Thymus (tissue), 11 donors: Measurements from ENCODE around the gene CCNL1. TPM values are rescaled to one million over a fixed set of nuclear protein-coding genes. Genes with fewer than 3 reads are reported as not detected.

Experiments used
- DNase-seq, 9 donors: peaks; one replicate each; pipeline ENCODE4 v3.0.0-alpha.2; 2013; ENCODE audit warnings: low spot score in 9 of 9, low read depth in 6 of 9, missing footprints in 1 of 9
- H3K27ac ChIP-seq, 2 donors: one replicate each; pipeline ENCODE4 v1.5.1; 2013; ENCODE audit warnings: control low read depth in 1 of 2, low read depth in 1 of 2, low read length in 1 of 2, mild to moderate bottlenecking in 1 of 2, moderate library complexity in 1 of 2
- H3K27me3 ChIP-seq, 2 donors: one replicate each; pipeline ENCODE4 v1.5.1; 2013; ENCODE audit warnings: low read length in 1 of 2; ENCODE audit not compliant: control insufficient read depth in 2 of 2, insufficient read depth in 1 of 2
- H3K36me3 ChIP-seq, 2 donors: one replicate each; pipeline ENCODE4 v1.5.1; 2013; ENCODE audit warnings: low read length in 1 of 2, mild to moderate bottlenecking in 1 of 2, moderate library complexity in 1 of 2; ENCODE audit not compliant: control insufficient read depth in 2 of 2, insufficient read depth in 2 of 2
- H3K4me1 ChIP-seq, 2 donors: one replicate each; pipeline ENCODE4 v1.5.1; 2013; ENCODE audit warnings: low read length in 2 of 2; ENCODE audit not compliant: control insufficient read depth in 2 of 2, insufficient read depth in 2 of 2
- H3K4me3 ChIP-seq, 2 donors: one replicate each; pipeline ENCODE4 v1.5.1; 2013; ENCODE audit warnings: low read length in 2 of 2, control low read depth in 1 of 2, mild to moderate bottlenecking in 1 of 2
- H3K9me3 ChIP-seq, 2 donors: one replicate each; pipeline ENCODE4 v1.5.1; 2013; ENCODE audit warnings: low read length in 1 of 2, mild to moderate bottlenecking in 1 of 2; ENCODE audit not compliant: control insufficient read depth in 2 of 2, insufficient read depth in 1 of 2
- WGBS: extraction: QIAGEN DNeasy Blood & Tissue Kit; methylation state at CpG from one replicate; pipeline ENCODE4 v1.1.7; 2013; 5-methylcytosine and 5-hydroxymethylcytosine counted together
- polyA plus RNA-seq: library from polyadenylated mRNA; stranded (reverse); fragments of 200-250 nt; gene quantifications from one replicate; pipeline ENCODE4 v1.2.3, GENCODE V29; 2013
- total RNA-seq: library from RNA; stranded (reverse); fragments of 120-200 nt; gene quantifications from one replicate; pipeline ENCODE4 v1.2.4, GENCODE V29; 2013
- donor health status: healthy.

CCNL1 gene
- total and polyA plus RNA-seq, 2 donors, result 247 to 248 TPM

- no peaks in the 10 kb centered on the region for H3K36me3 ChIP-seq
- H3K27me3 ChIP-seq, result peaks cover 0 to 8% of the 10 kb centered on the region in 2 donors
- H3K9me3 ChIP-seq, result peaks cover 0 to 4% of the 10 kb centered on the region in 2 donors
- DNase-seq, result no peak
- 83% methylated on average over 3 of the region's 3 CpGs for WGBS
- H3K4me1 ChIP-seq, result peaks cover 0 to 10% of the 10 kb centered on the region in 2 donors
- no peak overlapping the region for H3K27ac ChIP-seq
- no peak overlapping the region for H3K4me3 ChIP-seq
Observed at GRCh38 chr3:157117206-157117605, 42.7 kb downstream of the CCNL1 start.

- no peak for DNase-seq
- H3K27ac ChIP-seq, result no peak overlapping the region
- peaks cover 0 to 4% of the 10 kb centered on the region in 2 donors for H3K9me3 ChIP-seq
- no peaks in the 10 kb centered on the region for H3K36me3 ChIP-seq
- peaks cover 0 to 8% of the 10 kb centered on the region in 2 donors for H3K27me3 ChIP-seq
- no peak overlapping the region for H3K4me3 ChIP-seq
- WGBS, result 97% methylated on average over 4 of the region's 4 CpGs
- peaks cover 0 to 10% of the 10 kb centered on the region in 2 donors for H3K4me1 ChIP-seq
Observed at GRCh38 chr3:157116017-157116416, 43.9 kb downstream of the CCNL1 start.

- WGBS, result 86% methylated on average over 10 of the region's 10 CpGs
- Histone ChIP-seq H3K36me3 (no peaks in the 10 kb centered on the region), H3K9me3 (peaks cover 0 to 4% of the 10 kb centered on the region in 2 donors), H3K27ac (no peak overlapping the region), H3K4me3 (no peak overlapping the region), H3K27me3 (peaks cover 0 to 5% of the 10 kb centered on the region in 2 donors), H3K4me1 (peaks cover 0 to 10% of the 10 kb centered on the region in 2 donors)
- DNase-seq, result no peak
Observed at GRCh38 chr3:157115069-157116006, 44.6 kb downstream of the CCNL1 start.

DNA sequence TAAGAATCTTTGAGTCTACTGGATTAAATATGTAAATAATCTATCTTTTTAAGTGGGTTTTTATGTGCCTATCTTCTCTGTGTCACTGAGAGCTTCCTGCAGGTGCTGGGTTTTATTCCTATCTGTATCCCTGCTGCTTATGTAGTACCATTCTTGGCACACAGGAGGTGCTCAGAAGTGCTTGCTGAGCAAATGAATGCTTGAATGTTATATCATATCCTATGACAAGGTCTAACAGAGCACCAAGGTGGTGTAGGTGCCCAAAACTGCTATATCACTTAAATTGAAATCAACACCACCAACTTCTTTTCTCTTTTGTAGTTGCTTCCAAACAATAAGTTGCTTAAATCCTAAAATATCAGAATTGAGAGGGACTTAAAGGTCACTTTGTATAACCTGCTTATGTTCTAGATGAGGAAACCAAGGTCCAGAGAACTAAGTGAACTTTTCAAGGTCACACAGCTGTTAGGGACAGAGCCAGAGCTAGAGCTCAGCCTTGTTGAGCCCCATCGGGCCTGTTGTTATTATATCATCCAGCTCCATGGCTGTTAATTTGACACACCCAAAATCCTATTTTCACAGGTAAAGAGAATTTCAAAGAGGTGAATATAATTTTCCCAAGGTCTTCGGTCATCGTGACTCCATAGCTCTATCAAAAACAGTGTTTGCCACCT lies 46.0 kb downstream of the CCNL1 start:
- Histone ChIP-seq H3K27ac (no peak overlapping the region), H3K9me3 (no peaks in the 10 kb centered on the region)
- WGBS, result 98% methylated on average over 3 of the region's 3 CpGs

DNA sequence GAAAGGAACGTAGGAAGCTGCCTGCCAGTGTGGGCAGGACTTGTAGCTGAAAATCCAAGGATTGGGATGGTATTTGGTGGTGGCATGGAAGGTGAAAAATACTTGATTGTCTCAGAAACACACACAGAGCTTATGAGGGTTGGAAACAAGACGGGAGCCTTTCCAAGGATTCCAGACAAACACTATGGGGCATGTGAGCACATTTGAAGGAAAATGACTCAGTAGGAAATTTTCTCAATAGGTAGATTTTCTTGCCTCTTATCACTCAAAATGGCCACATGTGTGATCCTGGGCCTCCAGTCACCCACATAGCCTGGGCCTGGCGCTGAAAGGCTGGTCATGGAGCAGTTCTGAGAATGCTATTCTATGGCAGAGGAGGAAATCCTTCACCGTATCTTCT lies 47.4 kb downstream of the CCNL1 start:
- 95% methylated on average over 4 of the region's 4 CpGs for WGBS

More for the DNA sequence above, 46.0 kb downstream of the CCNL1 start:
- H3K4me3 ChIP-seq, result no peak overlapping the region
- DNase-seq, result no peak
- H3K4me1 ChIP-seq, result peaks cover 0 to 3% of the 10 kb centered on the region in 2 donors
- H3K27me3 ChIP-seq, result no peaks in the 10 kb centered on the region
- H3K36me3 ChIP-seq, result no peaks in the 10 kb centered on the region

DNA sequence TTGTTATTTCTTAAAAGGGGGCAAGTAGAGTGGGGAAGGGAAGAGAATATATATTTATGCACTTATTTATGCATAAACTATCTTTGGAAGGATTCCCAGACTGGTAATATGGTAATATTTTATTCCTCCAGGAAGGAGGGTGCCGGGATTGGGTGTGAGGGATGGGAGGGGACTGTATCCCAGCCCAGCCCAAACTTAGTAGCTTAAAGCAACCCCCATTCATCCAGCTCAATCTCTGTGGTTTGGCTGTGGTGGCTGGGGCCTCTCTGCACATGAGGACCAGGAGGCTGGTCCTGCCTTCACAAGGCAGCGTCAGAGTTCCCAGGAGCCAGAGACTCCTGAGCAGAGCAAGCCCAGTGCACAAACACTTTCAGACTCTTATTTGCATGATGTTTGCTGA lies 48.4 kb downstream of the CCNL1 start:
- no peaks in the 10 kb centered on the region for H3K27me3 ChIP-seq
- H3K4me3 ChIP-seq, result no peak overlapping the region
- WGBS, result 95% methylated on average over 2 of the region's 2 CpGs
- no peak overlapping the region for H3K27ac ChIP-seq
- no peaks in the 10 kb centered on the region for H3K9me3 ChIP-seq
- DNase-seq, result no peak
- H3K36me3 ChIP-seq, result no peaks in the 10 kb centered on the region
- H3K4me1 ChIP-seq, result peaks cover 0 to 3% of the 10 kb centered on the region in 2 donors

More for the DNA sequence above, 47.4 kb downstream of the CCNL1 start:
- Histone ChIP-seq H3K27ac (no peak overlapping the region), H3K9me3 (no peaks in the 10 kb centered on the region), H3K36me3 (no peaks in the 10 kb centered on the region), H3K27me3 (no peaks in the 10 kb centered on the region), H3K4me3 (no peak overlapping the region), H3K4me1 (peaks cover 0 to 3% of the 10 kb centered on the region in 2 donors)
- no peak for DNase-seq

- DNase-seq, result no peak
- H3K36me3 ChIP-seq, result no peaks in the 10 kb centered on the region
- no peak overlapping the region for H3K27ac ChIP-seq
- whole genome bisulfite sequencing, result 90% methylated on average over 6 of the region's 6 CpGs
- no peak overlapping the region for H3K4me3 ChIP-seq
- H3K27me3 ChIP-seq, result no peaks in the 10 kb centered on the region
- peaks cover 0 to 4% of the 10 kb centered on the region in 2 donors for H3K4me1 ChIP-seq
- no peaks in the 10 kb centered on the region for H3K9me3 ChIP-seq
Observed at GRCh38 chr3:157110761-157111278, 49.1 kb downstream of the CCNL1 start.

DNA sequence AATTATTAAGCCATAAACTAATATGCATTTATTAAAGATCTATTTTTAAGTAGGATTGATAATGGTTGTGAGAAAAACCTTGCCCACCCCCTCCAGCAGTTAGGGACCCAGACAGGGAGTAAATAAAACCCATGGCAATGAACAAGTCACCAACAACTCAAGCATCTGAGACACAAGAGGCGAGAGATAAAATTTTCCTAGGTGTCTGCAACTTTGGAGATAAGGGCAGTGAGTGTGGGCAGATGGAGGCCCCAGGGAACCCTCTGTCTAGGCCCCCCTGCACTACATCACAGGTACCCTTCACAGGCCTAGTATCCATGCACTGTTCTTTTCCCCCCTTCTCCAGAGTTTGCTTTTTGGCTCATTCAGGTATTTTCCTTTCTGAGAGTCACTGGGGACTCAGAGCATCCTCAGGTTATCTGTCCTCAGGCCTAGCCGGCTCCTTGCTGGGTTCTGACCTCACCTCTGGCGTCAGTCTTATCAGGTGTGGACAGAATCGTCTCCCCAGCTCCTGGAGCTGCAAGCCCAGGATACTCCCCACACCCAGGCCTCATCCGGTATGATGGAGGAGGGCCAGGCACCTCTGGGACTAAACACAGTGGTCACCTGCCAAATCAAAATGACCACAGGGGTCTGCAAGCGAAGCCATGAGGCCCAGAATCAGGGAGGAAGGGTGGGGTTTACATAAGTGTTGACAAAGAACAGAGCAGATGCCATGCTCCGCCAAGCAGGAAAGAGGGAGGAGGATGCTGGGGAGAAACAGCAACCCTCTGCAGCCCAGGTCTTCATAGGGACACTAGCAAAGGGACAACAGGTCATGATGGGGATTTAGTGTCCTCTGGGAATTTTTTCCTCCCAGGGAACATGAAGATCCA lies 50.4 kb downstream of the CCNL1 start:
- Histone ChIP-seq H3K36me3 (no peaks in the 10 kb centered on the region), H3K27me3 (no peaks in the 10 kb centered on the region), H3K4me3 (no peak overlapping the region), H3K27ac (no peak overlapping the region), H3K4me1 (peaks cover 0 to 17% of the 10 kb centered on the region in 2 donors), H3K9me3 (no peaks in the 10 kb centered on the region)
- no peak for DNase-seq
- 96% methylated on average over 7 of the region's 7 CpGs for WGBS
